ENCODE data around the gene TSPAN33.

Gene TSPAN33

GRCh38 chr7:129136887-129137642, 7.4 kb upstream of the TSPAN33 start:
- no peak for DNase-seq

- peak; percentile 50 for DNase-seq
These were observed 798 bp upstream of the TSPAN33 start for GRCh38 chr7:129143724-129144094.

- DNase-seq: peak; percentile 48
These were observed 544 bp downstream of the TSPAN33 start for GRCh38 chr7:129144834-129145668.

GRCh38 chr7:129146237-129146979, 1.9 kb downstream of the TSPAN33 start:
- DNase-seq: no peak

- DNase-seq: no peak
These were observed 3.2 kb downstream of the TSPAN33 start for GRCh38 chr7:129147731-129148130.

GRCh38 chr7:129149511-129149910, 5.0 kb downstream of the TSPAN33 start:
- DNase-seq: no peak

GRCh38 chr7:129150199-129150996, 5.9 kb downstream of the TSPAN33 start:
- no peak for DNase-seq

- DNase-seq: no peak
These were observed 13.1 kb downstream of the TSPAN33 start for GRCh38 chr7:129157651-129158050.

- DNase-seq: no peak
These were observed 15.0 kb downstream of the TSPAN33 start for GRCh38 chr7:129159539-129159938.

GRCh38 chr7:129160161-129160905, 15.8 kb downstream of the TSPAN33 start:
- DNase-seq: peak; percentile 80

- DNase-seq: no peak
These were observed 17.2 kb downstream of the TSPAN33 start for GRCh38 chr7:129161524-129162225.

GRCh38 chr7:129162732-129163131, 18.2 kb downstream of the TSPAN33 start:
- no peak for DNase-seq

GRCh38 chr7:129163875-129164544, 19.5 kb downstream of the TSPAN33 start:
- DNase-seq: peak; percentile 76

GRCh38 chr7:129166745-129167144, 22.2 kb downstream of the TSPAN33 start:
- no peak for DNase-seq

- DNase-seq: no peak
These were observed 23.3 kb downstream of the TSPAN33 start for GRCh38 chr7:129167817-129168216.

- DNase-seq: no peak
These were observed 23.9 kb downstream of the TSPAN33 start for GRCh38 chr7:129168231-129169021.

GRCh38 chr7:129169171-129169671, 24.7 kb downstream of the TSPAN33 start:
- no peak for DNase-seq

- DNase-seq: no peak
These were observed 25.4 kb downstream of the TSPAN33 start for GRCh38 chr7:129169686-129170440.
